Sigmoid colon (tissue), 7 donors: ENCODE results near the gene VGLL4. TPM values are rescaled to one million over a fixed set of nuclear protein-coding genes. Genes with fewer than 3 reads are reported as not detected.

Experiments
- DNase-seq: peaks from one replicate; pipeline ENCODE4 v3.0.0-alpha.2; 2019
- H3K27ac ChIP-seq, 4 donors: fragments of 200-600 bp; sonication (generic); one replicate each; pipeline ENCODE4 v1.5.1; 2016 to 2019; ENCODE audit warnings: mild to moderate bottlenecking in 1 of 4
- H3K27me3 ChIP-seq, 3 donors: fragments of 200-600 bp; sonication (generic); one replicate each; pipeline ENCODE4 v1.5.1; 2019; ENCODE audit warnings: mild to moderate bottlenecking in 1 of 3
- H3K36me3 ChIP-seq, 4 donors: fragments of 200-600 bp; sonication (generic); one replicate each; pipeline ENCODE4 v1.5.1; 2016 to 2019
- H3K4me1 ChIP-seq, 4 donors: fragments of 200-600 bp; sonication (generic); one replicate each; pipeline ENCODE4 v1.5.1; 2017 to 2019
- H3K4me3 ChIP-seq, 4 donors: fragments of 200-600 bp; sonication (generic); one replicate each; pipeline ENCODE4 v1.5.1; 2017 to 2019; ENCODE audit warnings: mild to moderate bottlenecking in 2 of 4, moderate library complexity in 1 of 4
- H3K9me3 ChIP-seq, 4 donors: fragments of 200-600 bp in 3 of 4; sonication (generic) in 3 of 4; one replicate each; pipeline versions ENCODE4 v1.5.1 to v1.6.1; 2013 to 2019
- CTCF ChIP-seq, 4 experiments: fragments of 450-650 bp in 3 of 4; fragments of 200-600 bp in 1 of 4; IDR thresholded peaks; one replicate each; pipeline ENCODE4 v1.5.1; 2016 to 2019; ENCODE audit warnings: antibody characterized with exemption in 4 of 4, mild to moderate bottlenecking in 3 of 4, moderate library complexity in 2 of 4
- EP300 ChIP-seq, 4 donors: sonication (generic); formaldehyde crosslinking; IDR thresholded peaks; one replicate each; pipeline ENCODE4 v1.6.1; 2017; ENCODE audit warnings: antibody characterized with exemption in 4 of 4
- POLR2A ChIP-seq, 2 donors: fragments of 450-650 bp; IDR thresholded peaks; one replicate each; pipeline ENCODE4 v1.6.1; 2016; ENCODE audit warnings: antibody characterized with exemption in 2 of 2, mild to moderate bottlenecking in 2 of 2, moderate library complexity in 2 of 2
- POLR2AphosphoS5 ChIP-seq, 4 donors: sonication (generic); formaldehyde crosslinking; IDR thresholded peaks; one replicate each; pipeline ENCODE4 v1.6.1; 2017; ENCODE audit warnings: antibody characterized with exemption in 4 of 4
- WGBS, 2 donors: extraction: QIAGEN DNeasy Blood & Tissue Kit; methylation state at CpG; one replicate each; pipeline ENCODE4 v1.1.7; 2013; 5-methylcytosine and 5-hydroxymethylcytosine counted together
- intact Hi-C: fragments of 100-400 bp; cut with DNase I; formaldehyde crosslinking; loops from one replicate; pipeline ENCODE4 v1.15.1; 2023
- polyA plus RNA-seq, 3 donors: library from polyadenylated mRNA; stranded (reverse); fragments of 200-250 nt; gene quantifications; one replicate each; pipeline ENCODE4 v1.2.3, GENCODE V29; 2013
- total RNA-seq, 4 donors: library from RNA; depleted of rRNA; stranded (reverse); fragments of >200 nt; gene quantifications; one replicate each; pipeline ENCODE4 v1.1.0, GENCODE V29; 2016
- donor health status: healthy with polysubstance abuse.
- donor health status: Bipolar disorder and iron deficiency.
- donor health status: healthy.

Gene VGLL4
- total and polyA plus RNA-seq, 7 donors: 26.4 to 56.5 (median 41.5) TPM

GRCh38 chr3:11611341-11611799, 32.3 kb downstream of the VGLL4 start:
- no peak overlapping the region for H3K4me3 ChIP-seq
- intact Hi-C loops: loop anchor here (2.0 kb wide), 1 partner anchor 23 kb away; no protein-coding TSS in a partner anchor
- no peak for TF ChIP-seq CTCF (IDR thresholded peaks at IDR 0.05)
- no peak for TF ChIP-seq EP300 (IDR thresholded peaks at IDR 0.05)
- TF ChIP-seq POLR2AphosphoS5 (IDR thresholded peaks at IDR 0.05): no peak
- TF ChIP-seq POLR2A (IDR thresholded peaks at IDR 0.05): no peak
- H3K36me3 ChIP-seq: no peaks in the 10 kb centered on the region
- H3K27me3 ChIP-seq: no peaks in the 10 kb centered on the region
- no peak for DNase-seq
- H3K4me1 ChIP-seq: peaks cover 0 to 97% (median 83%) of the 10 kb centered on the region in 4 donors
- no peaks in the 10 kb centered on the region for H3K9me3 ChIP-seq
- 90 to 92% methylated on average over 9 of the region's 9 CpGs for WGBS, 2 donors
- peak overlapping the region in 3 of 4 donors; percentile 5 to 87 (median 22) for H3K27ac ChIP-seq

GRCh38 chr3:11610700-11611275, 32.9 kb downstream of the VGLL4 start:
- WGBS, 2 donors: 50 to 69% methylated on average over 8 of the region's 8 CpGs
- H3K27ac ChIP-seq: peak overlapping the region in 3 of 4 donors; percentile 22 to 87 (median 37)
- peaks cover 0 to 97% (median 86%) of the 10 kb centered on the region in 4 donors for H3K4me1 ChIP-seq
- no peak for DNase-seq
- TF ChIP-seq POLR2A (IDR thresholded peaks at IDR 0.05) (no peak), POLR2AphosphoS5 (IDR thresholded peaks at IDR 0.05) (no peak), CTCF (IDR thresholded peaks at IDR 0.05) (no peak), EP300 (IDR thresholded peaks at IDR 0.05) (no peak)
- no peaks in the 10 kb centered on the region for H3K36me3 ChIP-seq
- H3K9me3 ChIP-seq: no peaks in the 10 kb centered on the region
- H3K4me3 ChIP-seq: no peak overlapping the region
- no peaks in the 10 kb centered on the region for H3K27me3 ChIP-seq
- intact Hi-C loops: loop anchor here (2.0 kb wide), 1 partner anchor 24 kb away; no protein-coding TSS in a partner anchor

- H3K4me3 ChIP-seq: no peak overlapping the region
- WGBS, 2 donors: 42 to 65% methylated on average over 23 of the region's 23 CpGs
- DNase-seq: no peak
- peaks cover 0 to 97% (median 90%) of the 10 kb centered on the region in 4 donors for H3K4me1 ChIP-seq
- TF ChIP-seq POLR2A (IDR thresholded peaks at IDR 0.05) (no peak), EP300 (IDR thresholded peaks at IDR 0.05) (no peak), CTCF (IDR thresholded peaks at IDR 0.05) (no peak), POLR2AphosphoS5 (IDR thresholded peaks at IDR 0.05) (no peak)
- no peaks in the 10 kb centered on the region for H3K9me3 ChIP-seq
- H3K27ac ChIP-seq: peak overlapping the region in 3 of 4 donors; percentile 22 to 87 (median 37)
- no peaks in the 10 kb centered on the region for H3K36me3 ChIP-seq
- H3K27me3 ChIP-seq: no peaks in the 10 kb centered on the region
- intact Hi-C loops: loop anchor here (2.0 kb wide), 1 partner anchor 25 kb away; no protein-coding TSS in a partner anchor
Observed at GRCh38 chr3:11610044-11610671, 33.6 kb downstream of the VGLL4 start.

GRCh38 chr3:11609481-11609880, 34.2 kb downstream of the VGLL4 start:
- Histone ChIP-seq H3K27me3 (no peaks in the 10 kb centered on the region), H3K36me3 (no peaks in the 10 kb centered on the region), H3K27ac (peak overlapping the region in 1 of 4 donors; percentile 87), H3K4me1 (peaks cover 0 to 97% (median 92%) of the 10 kb centered on the region in 4 donors), H3K9me3 (no peaks in the 10 kb centered on the region), H3K4me3 (no peak overlapping the region)
- intact Hi-C loops: loop anchor here (10.0 kb wide), 1 partner anchor 515 kb away; no protein-coding TSS in a partner anchor
- no peak for TF ChIP-seq EP300 (IDR thresholded peaks at IDR 0.05)
- TF ChIP-seq POLR2A (IDR thresholded peaks at IDR 0.05): no peak
- TF ChIP-seq POLR2AphosphoS5 (IDR thresholded peaks at IDR 0.05): no peak
- TF ChIP-seq CTCF (IDR thresholded peaks at IDR 0.05): no peak
- WGBS, 2 donors: 94 to 96% methylated on average over 9 of the region's 9 CpGs
- no peak for DNase-seq
